Natural killer cell (primary cell): ENCODE results near the gene SMAD3. TPM values are rescaled to one million over a fixed set of nuclear protein-coding genes. Genes with fewer than 3 reads are reported as not detected.
A peak's percentile ranks its signal among the peaks of the same experiment; 100 is the strongest.

Experiments
- ATAC-seq, 3 donors: fragments of 150-1000 bp in 2 of 3; fragments of 200-7000 bp in 1 of 3; cut with Tn5 transposase; 1 replicate in 1 of 3; 2 replicates in 2 of 3; pipeline ENCODE4 v1.10.0; 2021; ENCODE audit warnings: mild to moderate bottlenecking in 2 of 3, moderate library complexity in 2 of 3
- DNase-seq, 2 donors: peaks; one replicate each; pipeline versions ENCODE4 v3.0.0 to v3.0.0-alpha.2; 2013 to 2021; ENCODE audit warnings: mixed read lengths in 1 of 2
- H3K27ac ChIP-seq: one replicate; pipeline ENCODE4 v1.5.1; 2013; ENCODE audit warnings: mild to moderate bottlenecking, low read length
- H3K27me3 ChIP-seq: one replicate; pipeline ENCODE4 v1.6.1; 2013; ENCODE audit warnings: low read length; ENCODE audit not compliant: control insufficient read depth, insufficient read depth
- H3K36me3 ChIP-seq: one replicate; pipeline ENCODE4 v1.6.1; 2013; ENCODE audit warnings: low read length; ENCODE audit not compliant: control insufficient read depth, insufficient read depth
- H3K4me1 ChIP-seq: one replicate; pipeline ENCODE4 v1.6.1; 2013; ENCODE audit warnings: low read length; ENCODE audit not compliant: control insufficient read depth, insufficient read depth
- H3K4me3 ChIP-seq: one replicate; pipeline ENCODE4 v1.5.1; 2013; ENCODE audit warnings: low read length
- H3K9me3 ChIP-seq: one replicate; pipeline ENCODE4 v1.6.1; 2013; ENCODE audit warnings: low read length; ENCODE audit not compliant: control insufficient read depth, insufficient read depth
- H3K27ac Mint-ChIP-seq, 2 donors: one replicate each; pipeline ENCODE4 v1.8.0; 2022; ENCODE audit warnings: mild to moderate bottlenecking in 2 of 2, mixed read lengths in 2 of 2, moderate library complexity in 1 of 2
- H3K27me3 Mint-ChIP-seq, 2 donors: one replicate each; pipeline ENCODE4 v1.8.0; 2022; ENCODE audit warnings: low read depth in 2 of 2, mixed read lengths in 2 of 2
- H3K36me3 Mint-ChIP-seq: one replicate; pipeline ENCODE4 v1.8.0; 2022; ENCODE audit warnings: mixed read lengths
- H3K4me1 Mint-ChIP-seq, 2 donors: one replicate each; pipeline ENCODE4 v1.8.0; 2022; ENCODE audit warnings: mixed read lengths in 2 of 2
- H3K4me3 Mint-ChIP-seq: one replicate; pipeline ENCODE4 v1.8.0; 2022; ENCODE audit warnings: mild to moderate bottlenecking, moderate library complexity, mixed read lengths
- H3K9me3 Mint-ChIP-seq, 2 donors: one replicate each; pipeline ENCODE4 v1.8.0; 2022; ENCODE audit warnings: mixed read lengths in 2 of 2
- WGBS: methylation state at CpG from one replicate; pipeline ENCODE4 v1.1.7; 2013; ENCODE audit warnings: missing lambda C conversion rate; ENCODE audit not compliant: insufficient coverage; 5-methylcytosine and 5-hydroxymethylcytosine counted together
- intact Hi-C: fragments of 100-400 bp; cut with micrococcal nuclease; formaldehyde crosslinking; loops from one replicate; pipeline ENCODE4 v1.14.2; 2022
- total RNA-seq, 4 donors: library from RNA; stranded (reverse); fragments of 120-200 nt in 1 of 4; gene quantifications; one replicate each; pipeline versions ENCODE4 v1.2.3 to v1.2.4, GENCODE V29; 2013 to 2022
- TF ChIP-seq, protein P1 (sequence below): fragments of 200-600 bp; IDR thresholded peaks from one replicate; pipeline ENCODE4 v1.8.0; 2022; ENCODE audit warnings: antibody characterized with exemption

Gene SMAD3
- total RNA-seq, 3 donors from 2014 or later (not counting 1 experiment from before 2014, with no cell fraction given), result 47.1 to 72.6 (median 63.0) TPM

DNA sequence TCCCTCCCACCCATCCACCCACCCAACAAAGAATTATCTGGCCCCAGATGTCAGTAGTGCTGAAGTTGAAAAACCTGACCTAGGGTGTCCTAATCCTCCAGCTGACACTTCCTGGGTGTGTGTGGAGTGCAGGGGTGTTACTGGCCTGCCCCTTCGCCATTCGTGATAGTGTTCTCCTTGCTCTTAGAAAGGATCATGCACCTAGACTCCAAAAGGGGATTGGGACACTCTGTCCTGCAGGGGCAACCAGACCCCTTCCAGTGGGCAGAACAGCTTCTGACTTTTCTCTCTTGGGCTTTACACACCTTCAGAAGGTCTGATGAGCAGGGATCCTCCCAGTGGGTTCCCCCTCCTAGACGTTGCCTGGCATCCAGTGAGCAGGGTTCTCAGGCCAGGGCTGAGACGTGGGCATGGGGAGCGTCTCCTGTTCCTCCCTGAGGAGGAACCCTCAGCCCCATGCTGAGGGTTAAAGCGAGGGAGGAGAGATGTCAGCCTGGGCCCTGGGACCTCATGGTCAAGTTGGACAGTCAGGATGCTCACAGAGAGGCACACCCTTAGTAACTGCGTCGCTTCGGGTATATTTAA, 114.1 kb downstream of the SMAD3 start:
- peak overlapping the region in 1 of 2 donors; percentile 72 for H3K27ac Mint-ChIP-seq
- no peak overlapping the region for H3K4me3 Mint-ChIP-seq
- DNase-seq (no peak), ATAC-seq (no peak)
- WGBS, result 97% methylated on average over 9 of the region's 9 CpGs
- no peaks in the 10 kb centered on the region for H3K27me3 ChIP-seq
- H3K27me3 Mint-ChIP-seq, result no peaks in the 10 kb centered on the region
- no peaks in the 10 kb centered on the region for H3K36me3 Mint-ChIP-seq
- TF ChIP-seq, protein P1, sequence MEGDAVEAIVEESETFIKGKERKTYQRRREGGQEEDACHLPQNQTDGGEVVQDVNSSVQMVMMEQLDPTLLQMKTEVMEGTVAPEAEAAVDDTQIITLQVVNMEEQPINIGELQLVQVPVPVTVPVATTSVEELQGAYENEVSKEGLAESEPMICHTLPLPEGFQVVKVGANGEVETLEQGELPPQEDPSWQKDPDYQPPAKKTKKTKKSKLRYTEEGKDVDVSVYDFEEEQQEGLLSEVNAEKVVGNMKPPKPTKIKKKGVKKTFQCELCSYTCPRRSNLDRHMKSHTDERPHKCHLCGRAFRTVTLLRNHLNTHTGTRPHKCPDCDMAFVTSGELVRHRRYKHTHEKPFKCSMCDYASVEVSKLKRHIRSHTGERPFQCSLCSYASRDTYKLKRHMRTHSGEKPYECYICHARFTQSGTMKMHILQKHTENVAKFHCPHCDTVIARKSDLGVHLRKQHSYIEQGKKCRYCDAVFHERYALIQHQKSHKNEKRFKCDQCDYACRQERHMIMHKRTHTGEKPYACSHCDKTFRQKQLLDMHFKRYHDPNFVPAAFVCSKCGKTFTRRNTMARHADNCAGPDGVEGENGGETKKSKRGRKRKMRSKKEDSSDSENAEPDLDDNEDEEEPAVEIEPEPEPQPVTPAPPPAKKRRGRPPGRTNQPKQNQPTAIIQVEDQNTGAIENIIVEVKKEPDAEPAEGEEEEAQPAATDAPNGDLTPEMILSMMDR, result no peak
- no peaks in the 10 kb centered on the region for H3K9me3 ChIP-seq
- intact Hi-C loops, result loop anchor here (5.0 kb wide), 1 partner anchor 47 kb away; no protein-coding TSS in a partner anchor
- H3K9me3 Mint-ChIP-seq, result no peaks in the 10 kb centered on the region
- H3K27ac ChIP-seq, result no peak overlapping the region
- H3K4me3 ChIP-seq, result no peak overlapping the region
- H3K4me1 ChIP-seq, result peaks cover 21% of the 10 kb centered on the region
- H3K4me1 Mint-ChIP-seq, result peaks cover 21 to 35% of the 10 kb centered on the region in 2 donors
- H3K36me3 ChIP-seq, result peaks cover 21% of the 10 kb centered on the region

DNA sequence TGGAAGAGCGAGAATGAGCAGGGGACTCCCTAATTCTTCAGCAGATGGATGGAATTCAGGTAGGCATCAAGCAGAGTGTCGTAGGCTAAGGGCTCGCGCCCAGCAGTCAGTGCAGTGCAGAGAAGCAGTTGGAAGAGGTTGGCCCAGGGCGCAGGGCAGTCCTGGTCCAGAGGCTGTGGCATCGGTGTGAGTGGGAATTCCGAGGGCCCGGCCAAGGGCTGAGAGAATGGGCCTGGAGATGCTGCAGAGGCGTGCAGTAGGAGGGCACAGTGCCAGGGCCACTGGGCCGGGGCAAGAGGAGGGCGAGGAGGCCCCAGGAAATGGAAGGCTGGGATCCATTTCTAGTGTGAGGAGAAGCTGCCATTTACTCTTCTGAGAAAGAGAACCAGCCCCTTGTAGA, 114.6 kb downstream of the SMAD3 start:
- no peaks in the 10 kb centered on the region for H3K9me3 ChIP-seq
- Mint-ChIP-seq H3K36me3 (no peaks in the 10 kb centered on the region), H3K27ac (peak overlapping the region in 1 of 2 donors; percentile 72), H3K4me3 (no peak overlapping the region), H3K27me3 (no peaks in the 10 kb centered on the region), H3K4me1 (peaks cover 18 to 35% of the 10 kb centered on the region in 2 donors), H3K9me3 (no peaks in the 10 kb centered on the region)
- ATAC-seq (no peak), DNase-seq (no peak)
- TF ChIP-seq, protein P1, result no peak
- peaks cover 19% of the 10 kb centered on the region for H3K4me1 ChIP-seq
- peaks cover 26% of the 10 kb centered on the region for H3K36me3 ChIP-seq
- no peaks in the 10 kb centered on the region for H3K27me3 ChIP-seq
- no peak overlapping the region for H3K27ac ChIP-seq
- H3K4me3 ChIP-seq, result no peak overlapping the region
- intact Hi-C loops, result no loop called here
- 98% methylated on average over 11 of the region's 11 CpGs for WGBS

DNA sequence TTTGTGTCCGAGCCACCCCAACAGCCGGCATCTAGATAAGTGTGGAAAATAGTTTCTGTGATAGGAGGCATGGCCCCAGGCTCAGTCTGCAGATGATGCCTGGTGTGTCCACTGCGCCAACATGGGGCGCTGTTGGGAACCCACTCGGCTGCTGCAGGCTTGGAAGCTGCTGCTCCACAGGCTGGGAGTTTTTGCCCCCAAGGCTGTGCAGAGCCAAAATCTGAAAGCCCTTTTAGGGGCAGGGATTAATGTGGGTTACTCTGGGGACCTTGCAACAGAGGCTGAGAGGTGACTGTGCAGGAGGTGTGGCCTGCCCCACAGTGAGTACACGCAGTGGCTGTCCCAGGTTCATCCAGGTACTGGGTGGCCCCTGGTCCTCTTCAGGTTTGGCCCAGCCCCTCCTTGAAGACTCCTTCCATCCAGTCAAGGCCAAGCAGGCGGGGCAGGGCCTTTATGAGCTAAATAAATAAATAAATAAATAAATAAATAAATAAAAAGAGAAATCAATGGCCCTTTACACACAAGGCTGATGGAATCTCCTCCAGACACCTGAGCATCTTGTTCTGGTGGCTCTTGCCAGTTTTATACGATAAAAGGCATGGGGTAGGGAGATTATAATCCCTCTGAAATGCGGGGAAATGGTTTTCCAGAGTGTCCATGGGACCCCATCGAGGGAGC, 115.3 kb downstream of the SMAD3 start:
- intact Hi-C loops, result no loop called here
- Histone ChIP-seq H3K9me3 (no peaks in the 10 kb centered on the region), H3K36me3 (peaks cover 29% of the 10 kb centered on the region), H3K4me3 (no peak overlapping the region), H3K4me1 (peaks cover 19% of the 10 kb centered on the region), H3K27ac (no peak overlapping the region), H3K27me3 (no peaks in the 10 kb centered on the region)
- TF ChIP-seq, protein P1, result no peak
- H3K27me3 Mint-ChIP-seq, result no peaks in the 10 kb centered on the region
- peaks cover 18 to 35% of the 10 kb centered on the region in 2 donors for H3K4me1 Mint-ChIP-seq
- WGBS, result 96% methylated on average over 9 of the region's 10 CpGs
- H3K9me3 Mint-ChIP-seq, result no peaks in the 10 kb centered on the region
- no peak overlapping the region for H3K4me3 Mint-ChIP-seq
- ATAC-seq, result no peak
- no peaks in the 10 kb centered on the region for H3K36me3 Mint-ChIP-seq
- H3K27ac Mint-ChIP-seq, result no peak overlapping the region
- no peak for DNase-seq
